ENCODE data around the gene NEO1.

NEO1 gene

DNA sequence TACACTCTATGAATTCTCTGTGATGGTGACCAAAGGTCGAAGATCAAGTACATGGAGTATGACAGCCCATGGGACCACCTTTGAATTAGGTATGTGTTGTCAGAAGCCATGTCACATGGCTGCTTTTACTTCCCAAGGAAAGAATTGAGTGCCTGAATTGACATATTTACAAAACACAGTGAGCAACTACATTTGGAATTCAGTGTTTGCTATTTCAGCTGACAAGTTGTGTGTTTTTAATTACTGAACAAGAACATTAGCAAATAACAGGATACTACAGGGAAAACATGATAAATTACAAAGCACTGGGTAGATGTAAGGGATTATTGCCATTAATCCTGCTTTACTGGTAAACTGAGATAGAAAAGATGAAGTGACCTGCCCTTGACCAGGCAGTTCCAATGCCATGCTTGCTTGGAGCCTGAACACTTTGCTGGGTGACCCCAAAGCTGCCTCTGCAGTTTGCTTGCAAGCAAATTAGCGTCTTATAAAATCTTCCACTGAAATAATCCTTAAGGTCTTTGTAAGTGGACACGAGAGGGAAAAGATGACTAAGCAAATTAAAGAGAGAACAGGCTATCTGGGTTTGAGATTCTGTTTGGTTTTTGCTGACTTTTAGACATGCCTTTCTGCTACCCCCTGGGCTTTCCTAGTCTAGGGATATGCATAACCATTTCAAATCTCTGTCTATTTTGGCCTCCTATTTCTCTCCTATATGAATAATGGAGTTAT is 218.3 kb downstream of the NEO1 start:
- TF ChIP-seq SPI1 (IDR thresholded peaks at IDR 0.05; ENCODE audit: borderline replicate concordance, low read depth) (no peak), GABPA (IDR thresholded peaks at IDR 0.05; ENCODE audit: low read depth) (no peak), CTCF (IDR thresholded peaks at IDR 0.05; ENCODE audit: insufficient read depth, low read length) (no peak), POLR2AphosphoS5 (IDR thresholded peaks at IDR 0.05; ENCODE audit: low read depth) (no peak)
- TF ChIP-seq, protein P1, sequence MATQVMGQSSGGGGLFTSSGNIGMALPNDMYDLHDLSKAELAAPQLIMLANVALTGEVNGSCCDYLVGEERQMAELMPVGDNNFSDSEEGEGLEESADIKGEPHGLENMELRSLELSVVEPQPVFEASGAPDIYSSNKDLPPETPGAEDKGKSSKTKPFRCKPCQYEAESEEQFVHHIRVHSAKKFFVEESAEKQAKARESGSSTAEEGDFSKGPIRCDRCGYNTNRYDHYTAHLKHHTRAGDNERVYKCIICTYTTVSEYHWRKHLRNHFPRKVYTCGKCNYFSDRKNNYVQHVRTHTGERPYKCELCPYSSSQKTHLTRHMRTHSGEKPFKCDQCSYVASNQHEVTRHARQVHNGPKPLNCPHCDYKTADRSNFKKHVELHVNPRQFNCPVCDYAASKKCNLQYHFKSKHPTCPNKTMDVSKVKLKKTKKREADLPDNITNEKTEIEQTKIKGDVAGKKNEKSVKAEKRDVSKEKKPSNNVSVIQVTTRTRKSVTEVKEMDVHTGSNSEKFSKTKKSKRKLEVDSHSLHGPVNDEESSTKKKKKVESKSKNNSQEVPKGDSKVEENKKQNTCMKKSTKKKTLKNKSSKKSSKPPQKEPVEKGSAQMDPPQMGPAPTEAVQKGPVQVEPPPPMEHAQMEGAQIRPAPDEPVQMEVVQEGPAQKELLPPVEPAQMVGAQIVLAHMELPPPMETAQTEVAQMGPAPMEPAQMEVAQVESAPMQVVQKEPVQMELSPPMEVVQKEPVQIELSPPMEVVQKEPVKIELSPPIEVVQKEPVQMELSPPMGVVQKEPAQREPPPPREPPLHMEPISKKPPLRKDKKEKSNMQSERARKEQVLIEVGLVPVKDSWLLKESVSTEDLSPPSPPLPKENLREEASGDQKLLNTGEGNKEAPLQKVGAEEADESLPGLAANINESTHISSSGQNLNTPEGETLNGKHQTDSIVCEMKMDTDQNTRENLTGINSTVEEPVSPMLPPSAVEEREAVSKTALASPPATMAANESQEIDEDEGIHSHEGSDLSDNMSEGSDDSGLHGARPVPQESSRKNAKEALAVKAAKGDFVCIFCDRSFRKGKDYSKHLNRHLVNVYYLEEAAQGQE (IDR thresholded peaks at IDR 0.05; ENCODE audit: insufficient replicate concordance, low read depth) = no peak
- no peak for DNase-seq (ENCODE audit: low read depth in 1 of 2, low spot score in 1 of 2)
- no peak overlapping the region for H3K27ac ChIP-seq (replicated peaks)

DNA sequence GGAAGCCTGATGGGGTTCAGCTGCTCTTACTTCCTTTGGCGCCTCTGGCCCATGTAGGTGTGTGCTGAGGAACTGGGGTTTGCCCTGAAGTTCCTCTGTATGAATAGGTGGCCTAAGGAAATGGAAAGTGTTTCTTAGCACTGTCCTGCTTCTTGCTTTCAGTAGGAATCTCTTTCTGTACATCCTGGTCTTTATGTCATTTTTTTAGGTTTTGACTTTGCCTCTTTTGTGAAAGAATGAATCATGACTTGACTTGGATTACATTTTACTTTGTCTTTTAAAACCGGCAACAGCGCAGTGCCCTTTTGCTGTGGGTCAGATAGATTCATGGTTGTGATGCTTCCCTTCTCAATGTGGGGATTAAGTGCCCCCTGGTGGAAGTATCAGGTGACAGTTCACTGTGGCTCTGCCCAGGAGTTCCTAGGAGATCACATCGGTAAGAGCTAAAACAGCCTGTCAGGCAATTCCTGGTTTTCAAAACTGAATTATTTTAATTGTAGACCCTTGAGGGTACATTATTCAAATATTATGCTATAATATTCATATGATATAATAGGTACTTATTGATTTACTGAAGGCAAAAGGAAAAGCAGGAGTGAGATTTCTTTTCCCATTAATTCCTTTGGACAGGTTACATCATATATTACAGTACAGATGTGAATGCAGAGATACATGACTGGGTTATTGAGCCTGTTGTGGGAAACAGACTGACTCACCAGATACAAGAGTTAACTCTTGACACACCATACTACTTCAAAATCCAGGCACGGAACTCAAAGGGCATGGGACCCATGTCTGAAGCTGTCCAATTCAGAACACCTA is 221.1 kb downstream of the NEO1 start:
- TF ChIP-seq GABPA (IDR thresholded peaks at IDR 0.05; ENCODE audit: low read depth) (no peak), POLR2AphosphoS5 (IDR thresholded peaks at IDR 0.05; ENCODE audit: low read depth) (no peak), CTCF (IDR thresholded peaks at IDR 0.05; ENCODE audit: insufficient read depth, low read length) (peak; percentile 62), SPI1 (IDR thresholded peaks at IDR 0.05; ENCODE audit: borderline replicate concordance, low read depth) (no peak)
- TF ChIP-seq, protein P1 (IDR thresholded peaks at IDR 0.05; ENCODE audit: insufficient replicate concordance, low read depth) = no peak
- H3K27ac ChIP-seq (replicated peaks) = no peak overlapping the region
- DNase-seq (ENCODE audit: low read depth in 1 of 2, low spot score in 1 of 2) = peak in 1 of 2 experiments; percentile 54
- H3K4me3 ChIP-seq (replicated peaks; ENCODE audit: insufficient read depth, low read length) = no peak overlapping the region
- no peaks in the 10 kb centered on the region for H3K27me3 ChIP-seq (ENCODE audit: insufficient read depth, poor library complexity, severe bottlenecking)

More for the DNA sequence above, 218.3 kb downstream of the NEO1 start:
- H3K27me3 ChIP-seq (ENCODE audit: insufficient read depth, poor library complexity, severe bottlenecking) = no peaks in the 10 kb centered on the region
- H3K4me3 ChIP-seq (replicated peaks; ENCODE audit: insufficient read depth, low read length) = no peak overlapping the region

- Histone ChIP-seq H3K27me3 (ENCODE audit: insufficient read depth, poor library complexity, severe bottlenecking) (no peaks in the 10 kb centered on the region), H3K27ac (replicated peaks) (no peak overlapping the region), H3K4me3 (replicated peaks; ENCODE audit: insufficient read depth, low read length) (no peak overlapping the region)
- DNase-seq (ENCODE audit: low read depth in 1 of 2, low spot score in 1 of 2) = no peak
- TF ChIP-seq GABPA (IDR thresholded peaks at IDR 0.05; ENCODE audit: low read depth) = no peak
- TF ChIP-seq POLR2AphosphoS5 (IDR thresholded peaks at IDR 0.05; ENCODE audit: low read depth) = no peak
- no peak for TF ChIP-seq CTCF (IDR thresholded peaks at IDR 0.05; ENCODE audit: insufficient read depth, low read length)
- TF ChIP-seq, protein P1 (IDR thresholded peaks at IDR 0.05; ENCODE audit: insufficient replicate concordance, low read depth) = no peak
- no peak for TF ChIP-seq SPI1 (IDR thresholded peaks at IDR 0.05; ENCODE audit: borderline replicate concordance, low read depth)
Measured at GRCh38 chr15:73275862-73276261, 223.6 kb downstream of the NEO1 start.
